Keratinocyte (primary cell): Measurements from ENCODE around the gene CBX7.
A peak's percentile ranks its signal among the peaks of the same experiment; 100 is the strongest.

Experiments used
- CTCF ChIP-seq, 3 experiments: IDR thresholded peaks in 1 of 3; conservative IDR thresholded peaks in 1 of 3; optimal IDR thresholded peaks in 1 of 3; 2 replicates in 2 of 3; 3 replicates in 1 of 3; pipeline versions ENCODE3 to v1.5.1; 2011; ENCODE audit warnings: low read length in 3 of 3, mild to moderate bottlenecking in 3 of 3, moderate library complexity in 2 of 3, control low read depth in 1 of 3, inconsistent platforms in 1 of 3; ENCODE audit not compliant: insufficient read depth in 2 of 3; ENCODE audit errors: extremely low read depth in 1 of 3
- EZH2 ChIP-seq: IDR thresholded peaks from one replicate; pipeline ENCODE4 v1.6.1; 2012; ENCODE audit warnings: inconsistent platforms, mild to moderate bottlenecking, low read length, moderate library complexity

- peak in 1 of 3 experiments; percentile 9 for TF ChIP-seq CTCF (optimal IDR thresholded peaks at IDR 0.05 in 1 of 3, IDR thresholded peaks at IDR 0.05 in 1 of 3, conservative IDR thresholded peaks at IDR 0.05 in 1 of 3; ENCODE audit: extremely low read depth in 1 of 3, insufficient read depth in 2 of 3, low read length in 3 of 3)
- TF ChIP-seq EZH2, result no peak
Observed at GRCh38 chr22:39097098-39098020, 55.1 kb downstream of the CBX7 start, which contains the start of gene APOBEC3H.
